K562 (cell line): Measurements from ENCODE around the gene PCBP2. TPM values are rescaled to one million over a fixed set of nuclear protein-coding genes. Genes with fewer than 3 reads are reported as not detected.
A peak's percentile ranks its signal among the peaks of the same experiment; 100 is the strongest.

Source experiments
- ATAC-seq: fragments of 200-7000 bp; cut with Tn5 transposase; 3 replicates; pipeline ENCODE4 v1.9.1; 2020; ENCODE audit warnings: moderate library complexity
- BruUV-seq: library from RNA; stranded (reverse); fragments of 400-500 nt; replicated peaks from 2 replicates; lab custom pipeline; 2021; lab: Mats Ljungman, UMichigan
- CTCF ChIA-PET: fragments of 300-600 bp; formaldehyde crosslinking; extraction: SDS; loops from one replicate; lab custom pipeline; 2021; ENCODE audit warnings: low intra/inter-chr PET ratio; lab: Yijun Ruan, JAX
- POLR2A ChIA-PET: fragments of 300-600, 350-650 bp; sonication (Branson Sonifier 250); formaldehyde crosslinking; extraction: SDS; loops from one replicate; lab custom pipeline; 2021; ENCODE audit warnings: antibody characterized with exemption, inconsistent platforms; lab: Yijun Ruan, JAX
- DNase-seq, 4 experiments: peaks; one replicate each; pipeline versions ENCODE4 v3.0.0 to v3.0.0-alpha.2; 2011 to 2018; ENCODE audit warnings: low spot score in 3 of 4, mixed read lengths in 3 of 4; ENCODE audit errors: extremely low read depth in 1 of 4
- FAIRE-seq: peaks from 2 replicates; lab custom pipeline; 2011; peaks lifted over from hg19 to GRCh38; lab: Jason Lieb, UNC
- H2AFZ ChIP-seq: 2 replicates; pipeline ENCODE4 v1.6.0; 2011; ENCODE audit warnings: low read depth, low read length, control low read depth, inconsistent platforms
- H3K27ac ChIP-seq: fragments of 200-600 bp; 3 replicates; pipeline ENCODE4 v1.8.0; 2011; ENCODE audit warnings: low read depth, mild to moderate bottlenecking, control low read depth, inconsistent platforms, low read length, moderate library complexity, mixed read lengths; ENCODE audit errors: extremely low read depth
- H3K27me3 ChIP-seq, 2 experiments: fragments of 300-600 bp in 1 of 2; 2 replicates in 1 of 2; 3 replicates in 1 of 2; pipeline versions ENCODE4 v1.6.0 to v1.8.0; 2011; ENCODE audit warnings: inconsistent platforms in 2 of 2, low read length in 2 of 2, mild to moderate bottlenecking in 1 of 2, mixed read lengths in 1 of 2, moderate library complexity in 1 of 2; ENCODE audit not compliant: control insufficient read depth in 2 of 2, insufficient read depth in 2 of 2
- H3K36me3 ChIP-seq: fragments of 300-600 bp; 3 replicates; pipeline ENCODE4 v1.8.0; 2011; ENCODE audit warnings: mild to moderate bottlenecking, low read length, inconsistent platforms; ENCODE audit not compliant: control insufficient read depth, insufficient read depth
- H3K4me1 ChIP-seq, 2 experiments: fragments of 200-600 bp in 1 of 2; replicated peaks in 1 of 2; 2 replicates in 1 of 2; 3 replicates in 1 of 2; pipeline versions ENCODE4 v1.5.1 to v1.8.0; 2011; ENCODE audit warnings: inconsistent platforms in 2 of 2, low read length in 2 of 2, mild to moderate bottlenecking in 1 of 2, mixed read lengths in 1 of 2, moderate library complexity in 1 of 2; ENCODE audit not compliant: control insufficient read depth in 2 of 2, insufficient read depth in 2 of 2
- H3K4me2 ChIP-seq: 2 replicates; pipeline ENCODE4 v1.6.1; 2011; ENCODE audit warnings: low read length, control low read depth, inconsistent platforms, mixed read lengths; ENCODE audit not compliant: insufficient read depth
- H3K4me3 ChIP-seq: fragments of 200-600 bp; sonication (generic), shearing (Covaris generic); 2 replicates; pipeline ENCODE4 v1.5.1; 2016; ENCODE audit warnings: control low read depth, inconsistent platforms
- H3K79me2 ChIP-seq: fragments of 200-600 bp; 3 replicates; pipeline ENCODE4 v1.8.0; 2011; ENCODE audit warnings: low read length, inconsistent platforms; ENCODE audit not compliant: control insufficient read depth, insufficient read depth
- H3K9ac ChIP-seq, 2 experiments: 2 replicates each; pipeline versions ENCODE4 v1.6.0 to v1.6.1; 2011; ENCODE audit warnings: low read depth in 2 of 2, low read length in 2 of 2, control low read depth in 1 of 2, inconsistent platforms in 1 of 2, mild to moderate bottlenecking in 1 of 2, mixed read lengths in 1 of 2; ENCODE audit not compliant: insufficient read depth in 1 of 2
- H3K9me1 ChIP-seq: one replicate; pipeline ENCODE4 v1.6.0; 2011; ENCODE audit warnings: inconsistent platforms, mild to moderate bottlenecking, low read length, moderate library complexity; ENCODE audit not compliant: control insufficient read depth, insufficient read depth
- H3K9me3 ChIP-seq: replicated peaks from 2 replicates; pipeline ENCODE4 v1.5.1; 2011; ENCODE audit warnings: low read depth, low read length, inconsistent platforms; ENCODE audit not compliant: control insufficient read depth, insufficient read depth
- H4K20me1 ChIP-seq: replicated peaks from 2 replicates; pipeline ENCODE4 v1.6.1; 2011; ENCODE audit warnings: low read length, inconsistent platforms, mixed read lengths; ENCODE audit not compliant: control insufficient read depth, insufficient read depth
- CUX1 ChIP-seq: fragments of 200-800 bp; sonication (Bioruptor generic); IDR thresholded peaks from 2 replicates; pipeline ENCODE4 v1.6.1; 2016; ENCODE audit warnings: missing genetic modification characterization, missing compliant biosample characterization
- FOXJ2 ChIP-seq: fragments of 200-800 bp; sonication (Bioruptor generic); IDR thresholded peaks from 2 replicates; pipeline ENCODE4 v1.6.1; 2016; ENCODE audit warnings: missing genetic modification characterization, missing compliant biosample characterization
- GABPB1 ChIP-seq: sonication (generic); formaldehyde crosslinking; IDR thresholded peaks from 2 replicates; pipeline ENCODE4 v1.8.0; 2022; ENCODE audit warnings: mild to moderate bottlenecking, missing genetic modification reagents
- GTF2A2 ChIP-seq: IDR thresholded peaks from 2 replicates; pipeline ENCODE4 v1.6.1; 2016; ENCODE audit warnings: mild to moderate bottlenecking, missing genetic modification characterization, missing compliant biosample characterization
- KLF6 ChIP-seq: fragments of 250-450 bp; sonication (Bioruptor Pico); IDR thresholded peaks from 2 replicates; pipeline ENCODE4 v1.4.0; 2020; ENCODE audit warnings: mild to moderate bottlenecking, moderate library complexity, borderline replicate concordance
- MCM2 ChIP-seq: fragments of 450-650 bp; IDR thresholded peaks from 2 replicates; pipeline ENCODE4 v1.6.1; 2017; ENCODE audit warnings: low read depth, mild to moderate bottlenecking
- PHF20 ChIP-seq: fragments of 450-650 bp; IDR thresholded peaks from 2 replicates; pipeline ENCODE4 v1.6.1; 2018; ENCODE audit not compliant: partially characterized antibody
- PPARD ChIP-seq: fragments of 250-450 bp; sonication (Bioruptor Pico); IDR thresholded peaks from 2 replicates; pipeline ENCODE4 v1.8.0; 2022; ENCODE audit warnings: inconsistent platforms, mild to moderate bottlenecking, moderate library complexity
- PRMT5 ChIP-seq: sonication (generic); formaldehyde crosslinking; IDR thresholded peaks from 2 replicates; pipeline ENCODE4 v1.5.0; 2020; ENCODE audit warnings: missing genetic modification reagents
- RB1 ChIP-seq: fragments of 450-650 bp; IDR thresholded peaks from 2 replicates; pipeline ENCODE4 v1.6.1; 2017; ENCODE audit warnings: low read depth, mild to moderate bottlenecking
- ZC3H11A ChIP-seq: IDR thresholded peaks from 2 replicates; pipeline ENCODE4 v1.6.1; 2012; ENCODE audit warnings: low read depth, low read length, improper control_type of control experiment
- ZNF121 ChIP-seq: sonication (generic); formaldehyde crosslinking; conservative IDR thresholded peaks from 2 replicates; pipeline ENCODE4 v1.8.0; 2022; ENCODE audit warnings: missing genetic modification reagents
- ZNF174 ChIP-seq: fragments of 250-450 bp; sonication (Bioruptor Pico); IDR thresholded peaks from 2 replicates; pipeline ENCODE4 v1.4.0; 2020; ENCODE audit warnings: mild to moderate bottlenecking
- ZNF384 ChIP-seq: IDR thresholded peaks from 2 replicates; pipeline ENCODE4 v1.6.1; 2012; ENCODE audit warnings: low read depth, low read length, improper control_type of control experiment
- ZNF444 ChIP-seq: fragments of 250-450 bp; sonication (Bioruptor Pico); IDR thresholded peaks from 2 replicates; pipeline ENCODE4 v1.4.0; 2020; ENCODE audit warnings: mild to moderate bottlenecking, moderate library complexity
- ZNF75A ChIP-seq: fragments of 450-650 bp; formaldehyde crosslinking; IDR thresholded peaks from 2 replicates; pipeline ENCODE4 v1.4.0; 2020; ENCODE audit warnings: mild to moderate bottlenecking
- ZNF77 ChIP-seq: fragments of 250-450 bp; sonication (Bioruptor Pico); IDR thresholded peaks from 2 replicates; pipeline ENCODE4 v1.5.0; 2020
- WGBS: fragments of 100-300 bp; shearing (Covaris generic); methylation state at CpG from one replicate; pipeline ENCODE4 v1.1.6; 2016; ENCODE audit warnings: low coverage, mixed read lengths; ENCODE audit not compliant: insufficient coverage; ENCODE audit errors: missing lambda C conversion rate; 5-methylcytosine and 5-hydroxymethylcytosine counted together
- in situ Hi-C: fragments of 300-500 bp; cut with MboI; formaldehyde crosslinking; loops from 4 replicates; pipeline ENCODE4 v1.15.0; 2018; ENCODE audit warnings: inconsistent platforms, mixed read lengths
- intact Hi-C: fragments of 100-400 bp; cut with micrococcal nuclease; formaldehyde crosslinking; loops from 2 replicates; pipeline ENCODE4 v1.14.2; 2022
- polyA plus RNA-seq, 8 experiments: library from polyadenylated mRNA; depleted of rRNA in 4 of 8; stranded (reverse) in 5 of 8; unstranded in 3 of 8; fragments of >200 nt; fragmentation: Nextera tagmentation in 2 of 8; fragmentation: Illumina TruSeq in 1 of 8; extraction: Ambion mirVana in 2 of 8; extraction: Trizol in 1 of 8; gene quantifications; 2 replicates each; pipeline versions ENCODE4 v1.2.1 to v1.2.3, GENCODE V29; 2011 to 2014; ENCODE audit warnings: inconsistent platforms in 1 of 8, missing spikeins in 1 of 8
- total RNA-seq, 7 experiments: library from RNA; depleted of rRNA in 6 of 7; stranded (reverse); fragments of >200 nt in 6 of 7; fragmentation: Illumina TruSeq in 2 of 7; extraction: Trizol in 2 of 7; gene quantifications; 2 replicates each; pipeline versions ENCODE4 v1.2.1 to v1.2.3, GENCODE V29; 2011 to 2021; ENCODE audit warnings: low replicate concordance in 1 of 7
- TF ChIP-seq, protein P1 (sequence below): fragments of 250-450 bp; sonication (Bioruptor Pico); IDR thresholded peaks from 2 replicates; pipeline ENCODE4 v1.8.0; 2022; ENCODE audit warnings: moderate library complexity, mild to moderate bottlenecking, inconsistent platforms

The PCBP2 gene
- total and polyA plus RNA-seq, 9 of the 15 experiments (the other 6 are each of a cell fraction or from before 2014, with no cell fraction given): 137 to 831 (median 328) TPM

DNA sequence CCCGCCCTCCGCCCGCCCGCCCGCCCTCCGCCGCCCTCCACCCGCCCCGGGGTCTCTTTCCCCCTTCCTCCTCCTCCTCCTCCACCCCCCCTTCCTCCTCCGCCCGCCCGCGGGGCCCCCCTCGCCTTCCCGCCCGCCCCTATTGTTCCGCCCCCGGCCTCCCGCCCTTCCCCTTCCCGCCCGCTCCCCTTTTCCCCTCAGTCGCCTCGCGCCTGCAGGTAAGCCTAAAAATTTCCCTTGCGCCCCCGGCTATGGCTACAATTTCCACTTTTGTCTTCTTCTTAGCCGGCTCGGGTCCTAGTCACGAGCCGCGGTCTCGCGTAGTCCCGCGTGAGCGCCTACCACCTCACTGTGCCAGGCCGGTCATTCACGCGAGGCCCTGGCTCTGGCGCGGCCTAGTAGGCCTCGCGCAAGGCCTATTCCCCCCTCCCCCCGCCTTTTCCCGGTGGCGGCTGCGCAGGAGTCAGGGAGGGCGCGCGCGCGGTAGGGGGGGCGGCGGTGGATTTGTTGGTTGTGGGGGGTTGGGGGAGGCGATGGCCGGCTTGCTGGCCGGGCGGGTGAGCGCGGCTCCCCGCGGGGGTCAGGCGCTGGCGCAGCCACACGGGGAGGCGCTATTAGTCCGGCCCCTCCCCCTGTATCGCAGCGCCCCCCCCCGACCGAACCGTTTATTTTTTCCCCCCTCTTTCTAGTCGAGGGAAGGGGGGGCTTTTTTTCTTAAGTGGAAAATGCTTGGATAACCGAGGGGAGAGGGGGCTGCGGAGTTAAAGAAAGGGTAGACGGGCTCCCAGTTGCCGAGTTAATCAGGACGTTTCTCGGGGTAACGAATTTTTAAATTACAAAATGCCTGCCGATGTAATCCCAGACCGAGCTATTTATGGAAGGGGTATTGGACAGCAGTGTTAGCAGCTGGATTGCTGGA lies 516 bp downstream of the PCBP2 start:
- Histone ChIP-seq H3K4me3 (peak overlapping the region; percentile 98), H4K20me1 (peaks cover 28% of the 10 kb centered on the region), H3K36me3 (peaks cover 53% of the 10 kb centered on the region), H3K9me3 (no peaks in the 10 kb centered on the region), H3K79me2 (peaks cover 53% of the 10 kb centered on the region), H3K9me1 (peaks cover 4% of the 10 kb centered on the region), H3K4me2 (peak overlapping the region; percentile 84), H3K4me1 (peaks cover 0 to 17% of the 10 kb centered on the region in 2 experiments; a peak in 3 of 5 replicates), H2AFZ (0 out of 2 replicates have a peak overlapping the region, but pooled peaks have one; percentile 22), H3K27ac (peak overlapping the region; percentile 98), H3K27me3 (no peaks in the 10 kb centered on the region), H3K9ac (peak overlapping the region; percentile 91 to 100)
- no peak for FAIRE-seq
- ChIA-PET POLR2A (interaction anchor here (0.7 to 3.9 kb wide), 12 partner anchors 8 to 404 kb away, joined by 3 to 39 read pairs (median 4); partner anchors contain the start of gene TARBP2), CTCF (interaction anchor here (0.6 to 1.9 kb wide), 3 partner anchors 100 to 167 kb away, joined by 3 to 7 read pairs (median 6); no protein-coding TSS in a partner anchor)
- no TSS peak for BruUV-seq
- peak; percentile 86 to 94 (median 90) for DNase-seq
- intact Hi-C loops (no loop called here), in situ Hi-C loops (no loop called here)
- under 1% methylated on average over 35 of the region's 82 CpGs for WGBS
- peak; percentile 89 for ATAC-seq
- TF ChIP-seq GTF2A2 (tag) (no peak), GABPB1 (CRISPR knock-in tag) (no peak), ZNF384 (no peak), MCM2 (no peak), PRMT5 (CRISPR knock-in tag) (peak; percentile 97), ZC3H11A (no peak), FOXJ2 (tag) (no peak), CUX1 (CRISPR knock-in tag) (no peak), ZNF444 (CRISPR knock-in tag) (no peak), PPARD (CRISPR knock-in tag) (no peak), ZNF75A (no peak), PHF20 (peak; percentile 82), ZNF77 (no peak), RB1 (peak; percentile 66; the same call in 1 of the 2 replicates), ZNF174 (CRISPR knock-in tag) (no peak), ZNF121 (CRISPR knock-in tag) (peak; percentile 38; the same call in 1 of the 2 replicates), KLF6 (CRISPR knock-in tag) (no peak)
- TF ChIP-seq, protein P1, sequence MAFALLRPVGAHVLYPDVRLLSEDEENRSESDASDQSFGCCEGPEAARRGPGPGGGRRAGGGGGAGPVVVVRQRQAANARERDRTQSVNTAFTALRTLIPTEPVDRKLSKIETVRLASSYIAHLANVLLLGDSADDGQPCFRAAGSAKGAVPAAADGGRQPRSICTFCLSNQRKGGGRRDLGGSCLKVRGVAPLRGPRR (CRISPR knock-in tag): no peak
